NCI-H82 (cell line): Measurements from ENCODE around the gene NLGN4X.

ENCODE experiments used
- DNase-seq: peaks from one replicate; lab custom pipeline; 2025; lab: John Stamatoyannopoulos, UW

The NLGN4X gene

GRCh38 chrX:6151971-6152370 lies 76.7 kb downstream of the NLGN4X start:
- DNase-seq: no peak

GRCh38 chrX:6149060-6149872 lies 79.4 kb downstream of the NLGN4X start:
- DNase-seq: no peak

GRCh38 chrX:6134255-6134654 lies 94.4 kb downstream of the NLGN4X start:
- no peak for DNase-seq

DNA sequence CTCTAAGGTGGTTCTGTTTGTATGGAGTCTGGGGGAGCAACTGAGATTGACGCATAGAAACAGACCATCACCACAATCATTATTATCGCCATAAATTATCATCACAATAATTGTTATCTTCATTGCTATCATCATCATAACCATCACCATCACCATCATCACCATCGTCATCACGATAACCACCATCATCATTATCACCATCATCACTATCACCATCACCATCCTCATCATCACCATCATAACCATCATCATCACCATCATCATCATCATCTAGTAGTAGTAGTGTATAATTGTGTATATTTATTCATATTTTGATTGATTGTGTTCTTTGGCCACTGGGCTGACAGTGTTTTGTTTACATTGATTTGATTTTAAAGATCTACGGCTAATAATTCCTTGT lies 95.7 kb downstream of the NLGN4X start:
- DNase-seq: no peak

DNA sequence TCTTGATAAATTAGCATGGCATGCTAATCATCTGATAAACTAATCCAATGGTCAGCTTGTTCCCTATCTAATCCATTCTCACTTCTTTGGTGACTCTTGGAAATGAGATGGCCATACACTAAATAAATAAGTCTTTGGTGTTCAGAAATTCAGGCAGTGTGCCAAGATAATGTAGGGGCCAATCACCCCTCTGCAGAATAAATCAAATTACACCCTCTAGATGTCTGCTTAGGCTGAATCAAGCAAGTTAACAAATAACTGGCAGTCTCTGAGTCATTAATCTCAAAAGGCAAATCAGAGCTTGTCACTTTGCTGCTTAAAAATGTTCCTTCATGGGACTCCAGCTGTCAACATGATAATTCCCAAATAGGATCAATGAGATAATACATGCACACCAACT lies 97.4 kb downstream of the NLGN4X start:
- peak; percentile 92 for DNase-seq

- no peak for DNase-seq
These were observed 99.5 kb downstream of the NLGN4X start for GRCh38 chrX:6129195-6129594.

DNA sequence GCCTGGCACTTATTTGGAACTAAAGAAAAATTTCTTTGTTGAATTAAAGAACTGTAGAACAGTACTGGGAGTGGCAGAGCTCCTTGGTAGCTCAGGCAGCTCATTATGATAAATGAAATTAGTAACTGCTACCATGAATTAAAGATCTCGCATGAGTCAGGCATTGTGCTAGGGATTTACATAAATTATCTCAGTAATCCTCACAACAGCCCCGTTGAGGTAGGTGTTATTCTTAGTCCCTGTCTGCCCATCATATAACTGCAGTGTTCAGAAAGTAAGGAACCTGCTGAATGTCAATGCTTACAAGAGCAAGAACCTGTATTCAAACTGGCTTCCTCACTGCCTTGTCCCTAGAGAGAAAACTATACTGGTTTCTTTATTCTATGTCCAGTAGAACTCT lies 108.3 kb downstream of the NLGN4X start:
- DNase-seq: peak; percentile 74

DNA sequence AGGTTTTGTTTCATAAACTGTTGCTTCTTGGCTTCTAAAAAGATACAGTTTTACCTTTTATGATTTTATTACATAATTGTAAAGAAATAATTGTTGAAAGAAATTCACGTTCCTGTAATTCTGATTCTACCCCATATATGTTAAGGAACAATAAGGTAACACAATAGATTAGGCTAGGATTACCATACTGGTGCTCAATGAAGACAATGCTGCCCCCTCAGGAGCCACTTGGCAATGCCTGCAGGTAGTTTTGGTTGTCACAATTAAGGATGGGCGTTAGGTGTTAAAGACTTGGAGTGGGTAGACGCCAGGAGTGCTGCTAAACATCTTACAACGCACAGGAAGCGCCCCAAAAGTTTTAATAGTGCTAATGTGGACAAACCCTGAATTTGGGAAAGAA lies 133.2 kb downstream of the NLGN4X start:
- DNase-seq: peak; percentile 49

DNA sequence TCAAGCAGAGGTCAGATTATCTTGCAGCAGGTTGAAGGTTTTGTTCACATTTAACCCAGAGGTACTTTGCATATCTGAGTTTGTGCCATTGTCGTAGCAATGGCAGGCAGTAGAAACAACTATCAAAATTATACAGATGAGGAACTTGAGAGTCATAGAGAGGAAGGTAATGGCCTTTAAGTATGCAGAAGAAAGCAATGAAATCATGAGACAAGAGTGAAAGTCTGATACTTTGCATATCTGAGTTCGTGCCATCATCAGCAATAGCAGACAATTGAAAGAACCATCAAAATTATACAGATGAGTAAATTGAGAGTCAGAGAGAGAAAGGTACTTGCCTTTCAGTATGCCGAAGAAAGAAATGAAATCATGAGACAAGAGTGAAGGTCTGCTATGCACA lies 154.1 kb downstream of the NLGN4X start:
- DNase-seq: no peak

DNA sequence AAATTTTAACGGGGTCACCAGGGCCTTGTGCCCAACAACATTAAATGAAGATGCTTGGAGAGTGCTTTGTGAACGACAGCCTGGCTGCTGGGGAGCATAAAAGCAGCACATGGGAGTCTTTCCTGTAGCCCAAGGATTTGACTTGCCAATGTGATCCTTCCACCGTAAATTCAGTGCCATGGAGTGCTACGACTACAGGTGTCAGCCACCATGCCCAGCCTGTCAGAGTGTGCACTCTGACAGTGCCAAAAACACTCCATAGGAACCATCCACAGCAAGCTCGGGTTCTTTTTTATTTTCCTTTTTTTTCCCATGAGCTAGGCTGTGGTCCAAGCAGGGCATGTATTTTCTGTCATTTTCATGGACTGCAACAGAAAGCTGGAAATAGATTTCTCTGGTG lies 156.9 kb downstream of the NLGN4X start:
- DNase-seq: no peak

GRCh38 chrX:6067600-6067999 lies 161.1 kb downstream of the NLGN4X start:
- no peak for DNase-seq

DNA sequence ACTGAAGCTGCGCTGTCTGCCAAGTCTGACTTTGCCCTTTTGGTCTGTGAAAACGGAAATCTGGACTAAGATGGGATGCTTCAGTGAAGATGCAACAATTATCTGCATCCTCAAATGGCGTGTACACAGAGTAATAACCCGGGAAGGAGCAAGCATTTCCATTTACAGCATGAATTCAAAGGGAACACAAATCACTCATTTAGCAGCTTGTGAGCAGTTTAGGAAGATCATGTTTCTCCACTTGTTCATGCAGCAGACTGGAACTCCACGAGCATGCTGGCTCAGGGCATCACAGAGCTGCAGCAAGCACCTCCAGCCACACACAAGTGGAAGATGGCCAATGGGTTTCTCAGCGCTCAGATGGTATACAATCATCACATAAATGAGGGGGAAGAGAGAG lies 175.5 kb downstream of the NLGN4X start:
- no peak for DNase-seq

DNA sequence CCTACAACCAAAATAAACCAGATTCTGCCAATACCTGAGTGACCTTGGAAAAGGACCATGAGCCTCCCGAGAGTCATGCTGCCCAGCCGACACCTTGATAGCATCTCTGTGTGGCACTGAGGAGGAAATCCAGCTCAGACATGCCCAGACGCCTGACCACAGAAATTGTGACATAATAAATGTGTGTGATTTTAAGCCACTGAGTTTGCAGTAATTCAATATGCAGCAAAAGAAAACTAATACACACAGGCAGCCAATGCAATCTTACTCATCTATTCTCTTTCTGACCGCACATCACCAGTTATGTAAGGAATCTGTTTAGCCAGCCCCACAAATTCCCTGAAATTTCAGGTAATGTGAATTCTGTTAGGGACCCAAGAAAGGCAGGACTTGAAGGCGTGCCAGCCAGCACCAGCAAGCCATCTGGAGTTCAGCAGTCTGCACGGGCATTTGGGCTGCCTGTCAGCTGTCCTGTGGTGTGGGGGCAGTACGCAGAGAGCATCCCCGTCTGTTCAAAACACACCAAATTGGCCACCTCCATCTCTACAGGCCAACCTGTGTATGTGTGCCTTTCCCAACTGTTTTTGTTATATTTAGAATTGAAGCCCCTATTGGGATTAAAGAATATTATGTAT lies 176.4 kb downstream of the NLGN4X start:
- no peak for DNase-seq

DNA sequence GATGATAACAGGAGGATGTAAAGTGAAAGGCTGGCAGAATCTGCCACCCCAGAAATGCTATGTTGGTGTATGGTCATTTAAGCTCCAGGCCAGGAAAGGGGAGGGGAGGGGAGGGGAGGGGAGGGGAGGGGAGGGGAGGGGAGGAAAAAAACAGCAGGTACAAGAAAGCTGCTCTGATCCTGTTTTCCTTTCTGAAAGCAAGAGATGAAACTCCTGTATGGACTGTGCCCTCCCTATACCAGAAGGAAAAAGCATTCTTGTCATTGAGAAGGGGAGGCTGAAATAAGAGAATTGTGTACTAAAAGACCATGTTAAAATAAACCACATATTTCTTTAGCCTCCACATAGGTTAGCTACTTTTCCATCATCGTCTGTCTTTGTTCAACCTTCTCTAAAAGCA lies 179.5 kb downstream of the NLGN4X start:
- no peak for DNase-seq

GRCh38 chrX:6041630-6042029 lies 187.0 kb downstream of the NLGN4X start:
- no peak for DNase-seq

- no peak for DNase-seq
These were observed 199.7 kb downstream of the NLGN4X start for GRCh38 chrX:6029014-6029413.

DNA sequence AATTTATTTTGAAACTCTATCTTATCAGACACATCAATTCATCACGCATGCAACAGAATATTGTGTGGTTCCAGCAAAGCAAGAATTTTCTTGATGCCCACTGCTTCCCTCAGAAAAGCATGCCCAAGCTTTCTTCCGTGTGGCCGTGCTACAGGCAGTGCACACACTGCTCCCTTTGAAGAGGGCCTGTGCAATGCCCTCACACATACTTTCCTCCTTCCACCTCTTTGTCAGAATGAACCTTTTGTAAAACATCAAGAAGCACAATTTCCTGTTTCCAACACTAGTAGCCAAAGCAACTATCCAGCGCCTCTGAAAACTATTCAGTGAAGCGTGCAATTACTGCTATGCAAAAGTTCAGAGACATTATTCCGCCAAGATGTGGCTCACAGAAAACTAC lies 201.7 kb downstream of the NLGN4X start:
- no peak for DNase-seq

DNA sequence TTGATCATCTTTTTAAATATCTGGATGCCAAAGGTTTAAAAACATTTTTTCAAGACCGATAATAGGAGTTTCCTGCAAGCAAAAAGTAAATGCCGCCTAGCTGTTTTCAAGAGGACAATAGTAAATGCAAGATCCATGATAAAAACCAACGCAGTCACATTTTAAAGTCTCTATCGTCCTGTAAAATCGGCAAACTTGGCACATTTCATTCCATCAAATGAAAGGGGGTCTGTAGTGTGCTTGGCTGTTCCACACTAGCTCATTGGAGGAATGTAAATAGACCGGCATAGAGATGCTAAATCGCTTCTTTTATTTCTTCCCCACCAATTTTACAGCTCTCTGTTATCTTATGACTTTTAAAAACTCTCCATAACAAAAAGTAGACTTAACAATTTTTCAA lies 202.2 kb downstream of the NLGN4X start:
- no peak for DNase-seq

DNA sequence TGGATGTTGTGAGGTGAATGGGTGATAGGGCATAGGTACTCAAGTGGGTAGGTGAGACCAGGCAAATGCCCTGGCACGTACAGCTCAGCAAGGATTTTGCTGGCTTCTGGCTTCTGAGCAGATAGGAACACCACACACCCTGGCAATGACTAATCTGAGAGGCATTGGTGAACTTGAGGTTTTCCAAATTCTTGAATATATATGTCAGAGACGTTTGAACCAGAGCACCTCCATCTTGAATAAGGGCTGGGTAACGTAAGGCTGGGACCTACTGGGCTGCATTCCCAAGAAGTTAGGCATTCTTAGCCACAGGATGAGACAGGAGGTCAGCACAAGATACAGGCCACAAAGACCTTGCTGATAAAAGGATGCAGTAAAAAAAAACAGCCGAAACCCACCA lies 204.5 kb downstream of the NLGN4X start:
- DNase-seq: no peak

GRCh38 chrX:6021316-6022091 lies 207.2 kb downstream of the NLGN4X start:
- peak; percentile 76 for DNase-seq

- no peak for DNase-seq
These were observed 209.6 kb downstream of the NLGN4X start for GRCh38 chrX:6019076-6019475.

DNA sequence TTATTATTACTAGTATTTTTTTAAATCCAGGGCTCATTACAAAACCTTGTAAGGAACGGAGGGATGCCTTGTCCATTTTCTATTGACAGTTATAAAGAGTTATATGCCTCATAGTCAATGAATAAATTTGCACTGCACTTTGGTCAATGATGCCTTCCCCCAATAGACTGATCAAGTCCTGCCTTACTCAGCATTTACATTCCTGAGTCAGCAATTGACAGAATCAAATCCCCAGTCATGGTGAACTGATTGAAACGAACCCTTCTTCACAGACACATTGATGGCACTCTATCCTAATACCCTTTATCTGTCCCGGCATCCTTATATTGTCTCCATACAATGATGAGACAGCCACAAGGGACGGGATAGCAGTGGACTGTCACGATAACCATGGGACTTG lies 213.2 kb downstream of the NLGN4X start:
- no peak for DNase-seq

- DNase-seq: no peak
These were observed 216.3 kb downstream of the NLGN4X start for GRCh38 chrX:6012357-6012756.
